ENCODE measurements around the gene RARB.

GRCh38 chr3:25511972-25512721, 84.1 kb downstream of the RARB start:
- TF ChIP-seq CTCF (IDR thresholded peaks at IDR 0.05) (no peak), EZH2phosphoT487 (IDR thresholded peaks at IDR 0.05) (no peak), EZH2 (IDR thresholded peaks at IDR 0.05) (no peak)
